HepG2 (cell line): Measurements from ENCODE around the gene MTO1. TPM values are rescaled to one million over a fixed set of nuclear protein-coding genes. Genes with fewer than 3 reads are reported as not detected.

ENCODE experiments used
- AGO1 ChIP-seq: fragments of 200-400 bp; formaldehyde crosslinking; IDR thresholded peaks from 2 replicates; pipeline ENCODE4 v1.6.1; 2017; ENCODE audit warnings: mild to moderate bottlenecking, low read depth, low read length, moderate library complexity; ENCODE audit not compliant: poor library complexity, severe bottlenecking
- CBX2 ChIP-seq, 2 experiments: fragments of 200-600 bp in 1 of 2; sonication (generic); formaldehyde crosslinking in 1 of 2; IDR thresholded peaks; 2 replicates each; pipeline versions ENCODE4 v1.7.0 to v1.8.1; 2018 to 2022; ENCODE audit warnings: low read depth in 2 of 2, low read length in 1 of 2, mild to moderate bottlenecking in 1 of 2, missing genetic modification reagents in 1 of 2
- CREM ChIP-seq, 2 experiments: sonication (generic) in 1 of 2; formaldehyde crosslinking in 1 of 2; IDR thresholded peaks; 2 replicates each; pipeline versions ENCODE4 v1.4.0 to v1.6.1; 2016 to 2020; ENCODE audit warnings: antibody characterized with exemption in 1 of 2, mild to moderate bottlenecking in 1 of 2, missing genetic modification reagents in 1 of 2
- CSRNP1 ChIP-seq: sonication (generic); formaldehyde crosslinking; IDR thresholded peaks from 2 replicates; pipeline ENCODE4 v1.8.1; 2023; ENCODE audit warnings: mild to moderate bottlenecking, missing genetic modification reagents
- FIP1L1 ChIP-seq: fragments of 200-400 bp; formaldehyde crosslinking; IDR thresholded peaks from 2 replicates; pipeline ENCODE4 v1.6.1; 2018; ENCODE audit warnings: low read depth, mild to moderate bottlenecking, low read length, moderate library complexity, borderline replicate concordance; ENCODE audit not compliant: insufficient read depth
- FOXA3 ChIP-seq: IDR thresholded peaks from 2 replicates; pipeline ENCODE4 v1.6.1; 2016; ENCODE audit warnings: missing genetic modification reagents, missing compliant biosample characterization
- FOXK2 ChIP-seq: fragments of 450-650 bp; IDR thresholded peaks from 2 replicates; pipeline ENCODE4 v1.6.1; 2016
- GTF3A ChIP-seq: sonication (generic); formaldehyde crosslinking; conservative IDR thresholded peaks from 2 replicates; pipeline ENCODE4 v1.4.0; 2020; ENCODE audit warnings: mild to moderate bottlenecking, missing genetic modification reagents
- NFIC ChIP-seq: IDR thresholded peaks from 2 replicates; pipeline ENCODE4 v1.6.1; 2012; ENCODE audit warnings: mild to moderate bottlenecking, low read length, inconsistent platforms
- PAF1 ChIP-seq: IDR thresholded peaks from 2 replicates; pipeline ENCODE4 v1.6.1; 2016; ENCODE audit warnings: missing genetic modification reagents, missing compliant biosample characterization
- PAWR ChIP-seq: sonication (generic); formaldehyde crosslinking; IDR thresholded peaks from 2 replicates; pipeline ENCODE4 v1.4.0; 2020; ENCODE audit warnings: missing genetic modification reagents, mild to moderate bottlenecking, borderline replicate concordance
- TEAD3 ChIP-seq: optimal IDR thresholded peaks from 2 replicates; pipeline ENCODE3; 2016; ENCODE audit warnings: borderline replicate concordance
- TSC22D2 ChIP-seq: sonication (generic); formaldehyde crosslinking; IDR thresholded peaks from 2 replicates; pipeline ENCODE4 v1.5.1; 2020; ENCODE audit warnings: missing genetic modification reagents, mild to moderate bottlenecking, borderline replicate concordance
- ZNF441 ChIP-seq: sonication (generic); formaldehyde crosslinking; IDR thresholded peaks from 2 replicates; pipeline ENCODE4 v1.7.0; 2021; ENCODE audit warnings: missing genetic modification reagents, borderline replicate concordance
- ZNF446 ChIP-seq: sonication (generic); formaldehyde crosslinking; IDR thresholded peaks from 2 replicates; pipeline ENCODE4 v1.5.0; 2020; ENCODE audit warnings: mild to moderate bottlenecking, missing genetic modification reagents
- ZNF569 ChIP-seq: sonication (generic); formaldehyde crosslinking; IDR thresholded peaks from 2 replicates; pipeline ENCODE4 v1.5.0; 2020; ENCODE audit warnings: mild to moderate bottlenecking, missing genetic modification reagents, moderate library complexity, borderline replicate concordance
- ZNF572 ChIP-seq: sonication (generic); formaldehyde crosslinking; IDR thresholded peaks from 2 replicates; pipeline ENCODE4 v1.5.1; 2020; ENCODE audit warnings: mild to moderate bottlenecking, missing genetic modification reagents
- ZNF691 ChIP-seq: sonication (generic); formaldehyde crosslinking; IDR thresholded peaks from 2 replicates; pipeline ENCODE4 v1.4.0; 2020; ENCODE audit warnings: missing genetic modification reagents, low read depth, mild to moderate bottlenecking, borderline replicate concordance
- polyA plus RNA-seq, 8 experiments: library from polyadenylated mRNA; depleted of rRNA in 3 of 8; stranded (reverse) in 7 of 8; unstranded in 1 of 8; fragments of >200 nt; fragmentation: Illumina TruSeq in 4 of 8; extraction: Trizol in 4 of 8; gene quantifications; 2 replicates each; pipeline versions ENCODE4 v1.2.1 to v1.2.3, GENCODE V29; 2011 to 2016; ENCODE audit warnings: low read depth in 4 of 8, missing spikeins in 1 of 8, mixed read lengths in 1 of 8; ENCODE audit not compliant: insufficient read depth in 1 of 8
- total RNA-seq, 5 experiments: library from RNA; depleted of rRNA; stranded (reverse); fragments of >200 nt; fragmentation: Illumina TruSeq; extraction: Trizol; gene quantifications; 2 replicates each; pipeline ENCODE4 v1.2.3, GENCODE V29; 2016; ENCODE audit warnings: low read depth in 1 of 5
- TF ChIP-seq, protein P1 (sequence below): IDR thresholded peaks from 2 replicates; pipeline ENCODE4 v1.6.1; 2016; ENCODE audit warnings: low read depth
- TF ChIP-seq, protein P2 (sequence below): sonication (generic); formaldehyde crosslinking; conservative IDR thresholded peaks from 2 replicates; pipeline ENCODE4 v1.4.0; 2020; ENCODE audit warnings: missing genetic modification reagents

MTO1 gene
- total and polyA plus RNA-seq, 2 of the 13 experiments (the other 11 are each of a cell fraction or from before 2014, with no cell fraction given), result 21.1 to 45.3 TPM

GRCh38 chr6:73523434-73524123, 62.0 kb downstream of the MTO1 start (continued):
- no peak for TF ChIP-seq FOXK2
- TF ChIP-seq TEAD3 (CRISPR knock-in tag), result peak; percentile 46
- no peak for TF ChIP-seq CREM (IDR thresholded peaks at IDR 0.05)
- TF ChIP-seq CREM (CRISPR knock-in tag; IDR thresholded peaks at IDR 0.05), result no peak
- no peak for TF ChIP-seq NFIC
- TF ChIP-seq ZNF569, result no peak
- peak; percentile 76; the same call in 1 of the 2 replicates for TF ChIP-seq ZNF446 (CRISPR knock-in tag)
- TF ChIP-seq ZNF572 (CRISPR knock-in tag), result no peak
- no peak for TF ChIP-seq GTF3A
- TF ChIP-seq, protein P1, sequence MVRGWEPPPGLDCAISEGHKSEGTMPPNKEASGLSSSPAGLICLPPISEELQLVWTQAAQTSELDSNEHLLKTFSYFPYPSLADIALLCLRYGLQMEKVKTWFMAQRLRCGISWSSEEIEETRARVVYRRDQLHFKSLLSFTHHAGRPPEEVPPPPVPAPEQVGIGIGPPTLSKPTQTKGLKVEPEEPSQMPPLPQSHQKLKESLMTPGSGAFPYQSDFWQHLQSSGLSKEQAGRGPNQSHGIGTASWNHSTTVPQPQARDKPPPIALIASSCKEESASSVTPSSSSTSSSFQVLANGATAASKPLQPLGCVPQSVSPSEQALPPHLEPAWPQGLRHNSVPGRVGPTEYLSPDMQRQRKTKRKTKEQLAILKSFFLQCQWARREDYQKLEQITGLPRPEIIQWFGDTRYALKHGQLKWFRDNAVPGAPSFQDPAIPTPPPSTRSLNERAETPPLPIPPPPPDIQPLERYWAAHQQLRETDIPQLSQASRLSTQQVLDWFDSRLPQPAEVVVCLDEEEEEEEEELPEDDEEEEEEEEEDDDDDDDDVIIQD (CRISPR knock-in tag), result no peak
- no peak; the same call in 1 of the 2 replicates for TF ChIP-seq ZNF691
- no peak for TF ChIP-seq CBX2 (IDR thresholded peaks at IDR 0.05; ENCODE audit: low read depth, low read length)
- TF ChIP-seq CBX2 (CRISPR knock-in tag; IDR thresholded peaks at IDR 0.05; ENCODE audit: low read depth), result no peak
- no peak for TF ChIP-seq PAWR (CRISPR knock-in tag)
- peak; percentile 65; the same call in 1 of the 2 replicates for TF ChIP-seq CSRNP1
- no peak for TF ChIP-seq PAF1 (CRISPR knock-in tag)
- TF ChIP-seq FOXA3 (CRISPR knock-in tag), result no peak; the same call in none of the 2 replicates
- peak; percentile 74; the same call in 1 of the 2 replicates for TF ChIP-seq ZNF441
- TF ChIP-seq, protein P2, sequence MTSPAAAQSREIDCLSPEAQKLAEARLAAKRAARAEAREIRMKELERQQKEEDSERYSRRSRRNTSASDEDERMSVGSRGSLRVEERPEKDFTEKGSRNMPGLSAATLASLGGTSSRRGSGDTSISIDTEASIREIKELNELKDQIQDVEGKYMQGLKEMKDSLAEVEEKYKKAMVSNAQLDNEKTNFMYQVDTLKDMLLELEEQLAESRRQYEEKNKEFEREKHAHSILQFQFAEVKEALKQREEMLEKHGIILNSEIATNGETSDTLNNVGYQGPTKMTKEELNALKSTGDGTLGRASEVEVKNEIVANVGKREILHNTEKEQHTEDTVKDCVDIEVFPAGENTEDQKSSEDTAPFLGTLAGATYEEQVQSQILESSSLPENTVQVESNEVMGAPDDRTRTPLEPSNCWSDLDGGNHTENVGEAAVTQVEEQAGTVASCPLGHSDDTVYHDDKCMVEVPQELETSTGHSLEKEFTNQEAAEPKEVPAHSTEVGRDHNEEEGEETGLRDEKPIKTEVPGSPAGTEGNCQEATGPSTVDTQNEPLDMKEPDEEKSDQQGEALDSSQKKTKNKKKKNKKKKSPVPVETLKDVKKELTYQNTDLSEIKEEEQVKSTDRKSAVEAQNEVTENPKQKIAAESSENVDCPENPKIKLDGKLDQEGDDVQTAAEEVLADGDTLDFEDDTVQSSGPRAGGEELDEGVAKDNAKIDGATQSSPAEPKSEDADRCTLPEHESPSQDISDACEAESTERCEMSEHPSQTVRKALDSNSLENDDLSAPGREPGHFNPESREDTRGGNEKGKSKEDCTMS (CRISPR knock-in tag), result no peak
- no peak for TF ChIP-seq TSC22D2 (CRISPR knock-in tag)
- TF ChIP-seq AGO1, result no peak
- no peak for TF ChIP-seq FIP1L1
